HS-27A (cell line): ENCODE data around the gene CYP27A1.

ENCODE experiments used
- DNase-seq: peaks from one replicate; pipeline ENCODE4 v3.0.0-alpha.2; 2012; ENCODE audit warnings: low read depth, missing footprints

Gene CYP27A1

GRCh38 chr2:218811382-218811781, 29.4 kb downstream of the CYP27A1 start:
- no peak for DNase-seq

GRCh38 chr2:218812096-218812815, 30.3 kb downstream of the CYP27A1 start:
- DNase-seq: no peak

GRCh38 chr2:218812861-218813260, 30.9 kb downstream of the CYP27A1 start:
- DNase-seq: no peak

- DNase-seq: no peak
These were observed 32.0 kb downstream of the CYP27A1 start for GRCh38 chr2:218813771-218814460.

GRCh38 chr2:218814540-218815243, 32.7 kb downstream of the CYP27A1 start:
- DNase-seq: no peak

- no peak for DNase-seq
These were observed 33.3 kb downstream of the CYP27A1 start for GRCh38 chr2:218815244-218815637.

- DNase-seq: no peak
These were observed 33.7 kb downstream of the CYP27A1 start for GRCh38 chr2:218815649-218816048.

GRCh38 chr2:218816561-218817011, 34.6 kb downstream of the CYP27A1 start:
- no peak for DNase-seq

- DNase-seq: no peak
These were observed 37.1 kb downstream of the CYP27A1 start for GRCh38 chr2:218819093-218819492.

- DNase-seq: no peak
These were observed 38.9 kb downstream of the CYP27A1 start for GRCh38 chr2:218820746-218821369.

GRCh38 chr2:218821605-218822211, 39.8 kb downstream of the CYP27A1 start:
- no peak for DNase-seq

- no peak for DNase-seq
These were observed 40.7 kb downstream of the CYP27A1 start for GRCh38 chr2:218822622-218823021.

GRCh38 chr2:218823196-218823855, 41.4 kb downstream of the CYP27A1 start:
- no peak for DNase-seq

- no peak for DNase-seq
These were observed 42.1 kb downstream of the CYP27A1 start for GRCh38 chr2:218824004-218824403.

GRCh38 chr2:218826791-218827190, 44.8 kb downstream of the CYP27A1 start:
- no peak for DNase-seq

GRCh38 chr2:218827701-218828476, 45.9 kb downstream of the CYP27A1 start:
- no peak for DNase-seq

- DNase-seq: no peak
These were observed 46.5 kb downstream of the CYP27A1 start for GRCh38 chr2:218828477-218828778.

- no peak for DNase-seq
These were observed 48.0 kb downstream of the CYP27A1 start for GRCh38 chr2:218829868-218830451.

GRCh38 chr2:218830526-218831306, 48.8 kb downstream of the CYP27A1 start:
- no peak for DNase-seq
